T-cell (primary cell): ENCODE measurements around the gene MLXIPL. TPM values are rescaled to one million over a fixed set of nuclear protein-coding genes. Genes with fewer than 3 reads are reported as not detected.
"Not testable (repeated sequence)": the region's sequence is repeated elsewhere in the genome, so short reads cannot be mapped to it uniquely, and the experiment has no call there.

Experiments used
- ATAC-seq, 4 experiments: fragments of 200-7000 bp in 3 of 4; fragments of 150-1000 bp in 1 of 4; cut with Tn5 transposase; replicated peaks in 1 of 4; 1 replicate in 3 of 4; 2 replicates in 1 of 4; pipeline ENCODE4 v1.10.0; 2021; ENCODE audit warnings: moderate library complexity in 3 of 4, mild to moderate bottlenecking in 2 of 4, moderate number of reproducible peaks in 1 of 4
- CTCF ChIA-PET, 2 donors: fragments of 300-600 bp; sonication (Branson Sonifier 250); formaldehyde crosslinking; loops; one replicate each; lab custom pipeline; 2022; ENCODE audit warnings: antibody characterized with exemption in 2 of 2; lab: Charles Lee
- POLR2A ChIA-PET, 2 donors: fragments of 300-600 bp; sonication (Branson Sonifier 250); formaldehyde crosslinking; loops; one replicate each; lab custom pipeline; 2022; ENCODE audit warnings: antibody characterized with exemption in 2 of 2; lab: Charles Lee
- DNase-seq, 35 experiments: peaks; one replicate each; pipeline versions ENCODE4 v3.0.0 to v3.0.0-alpha.2; 2013 to 2023
- H3K27ac ChIP-seq: one replicate; pipeline ENCODE4 v1.5.1; 2013; ENCODE audit warnings: low read length
- H3K27me3 ChIP-seq, 2 experiments: replicated peaks in 1 of 2; 1 replicate in 1 of 2; 2 replicates in 1 of 2; pipeline versions ENCODE4 v1.6.1 to v1.7.0; 2013; ENCODE audit warnings: low read length in 1 of 2, mixed read lengths in 1 of 2; ENCODE audit not compliant: control insufficient read depth in 2 of 2, insufficient read depth in 2 of 2; ENCODE audit errors: extremely low read depth in 1 of 2
- H3K36me3 ChIP-seq, 2 donors: 1 replicate in 1 of 2; 2 replicates in 1 of 2; pipeline versions ENCODE4 v1.6.1 to v1.7.0; 2013; ENCODE audit warnings: low read length in 1 of 2; ENCODE audit not compliant: control insufficient read depth in 2 of 2, insufficient read depth in 1 of 2; ENCODE audit errors: extremely low read depth in 1 of 2
- H3K4me1 ChIP-seq, 2 experiments: 1 replicate in 1 of 2; 2 replicates in 1 of 2; pipeline versions ENCODE4 v1.6.1 to v1.7.0; 2013; ENCODE audit warnings: low read length in 2 of 2, mixed read lengths in 1 of 2; ENCODE audit not compliant: insufficient read depth in 2 of 2, control insufficient read depth in 1 of 2; ENCODE audit errors: extremely low read depth in 1 of 2
- H3K4me3 ChIP-seq, 2 donors: 1 replicate in 1 of 2; 2 replicates in 1 of 2; pipeline versions ENCODE4 v1.5.1 to v1.7.0; 2013; ENCODE audit warnings: mild to moderate bottlenecking in 2 of 2, low read length in 1 of 2, moderate library complexity in 1 of 2; ENCODE audit not compliant: control insufficient read depth in 1 of 2; ENCODE audit errors: extremely low read depth in 1 of 2
- H3K9me3 ChIP-seq: 2 replicates; pipeline ENCODE4 v1.7.0; 2013
- H3K27ac Mint-ChIP-seq, 2 donors: one replicate each; pipeline ENCODE4 v1.8.0; 2020 to 2021; ENCODE audit warnings: mild to moderate bottlenecking in 2 of 2, mixed read lengths in 2 of 2
- H3K27me3 Mint-ChIP-seq, 2 donors: one replicate each; pipeline ENCODE4 v1.8.0; 2021 to 2022; ENCODE audit warnings: mixed read lengths in 2 of 2
- H3K36me3 Mint-ChIP-seq: one replicate; pipeline ENCODE4 v1.8.0; 2021; ENCODE audit warnings: mixed read lengths
- H3K4me1 Mint-ChIP-seq, 3 donors: one replicate each; pipeline ENCODE4 v1.8.0; 2020 to 2022; ENCODE audit warnings: mixed read lengths in 3 of 3, mild to moderate bottlenecking in 1 of 3
- H3K4me3 Mint-ChIP-seq, 3 donors: one replicate each; pipeline ENCODE4 v1.8.0; 2020 to 2022; ENCODE audit warnings: mild to moderate bottlenecking in 3 of 3, mixed read lengths in 3 of 3, moderate library complexity in 3 of 3
- H3K9me3 Mint-ChIP-seq, 3 donors: one replicate each; pipeline ENCODE4 v1.8.0; 2020 to 2022; ENCODE audit warnings: mixed read lengths in 3 of 3
- WGBS: methylation state at CpG from one replicate; pipeline ENCODE4 v1.1.5; 2013; ENCODE audit warnings: missing lambda C conversion rate; ENCODE audit not compliant: insufficient coverage; 5-methylcytosine and 5-hydroxymethylcytosine counted together
- total RNA-seq, 35 experiments: library from RNA in 6 of 35; stranded (reverse) in 6 of 35; fragments of 120-200 nt in 1 of 35; gene quantifications; one replicate each; pipeline versions ENCODE4 v1.2.1 to v1.2.4 and lab custom pipeline; 2013 to 2026

The MLXIPL gene
- total RNA-seq, 5 donors from 2014 or later (not counting 1 experiment from before 2014, with no cell fraction given), result 0.30 to 0.95 (median 0.58) TPM; not detected in 2

DNA sequence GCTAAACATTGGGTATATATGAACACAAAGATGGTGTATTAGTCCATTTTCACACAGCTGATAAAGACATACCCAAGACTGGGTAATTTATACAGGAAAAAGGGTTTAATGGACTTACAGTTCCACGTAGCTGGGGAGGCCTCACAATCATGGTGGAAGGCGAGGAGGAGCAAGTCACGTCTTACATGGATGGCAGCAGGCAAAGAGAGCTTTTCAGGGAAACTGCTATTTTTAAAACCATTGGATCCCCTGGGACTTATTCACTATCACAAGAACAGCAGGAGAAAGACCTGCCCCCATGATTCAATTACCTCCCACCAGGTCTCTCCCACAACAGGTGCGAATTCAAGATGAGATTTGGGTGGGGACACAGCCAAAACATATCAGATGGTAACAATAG is 31.0 kb upstream of the MLXIPL start:
- H3K27ac Mint-ChIP-seq, H3K9me3 ChIP-seq, H3K9me3 Mint-ChIP-seq, H3K4me3 Mint-ChIP-seq, H3K4me3 ChIP-seq, H3K36me3 Mint-ChIP-seq, H3K27ac ChIP-seq, CTCF ChIA-PET, POLR2A ChIA-PET, H3K36me3 ChIP-seq, DNase-seq, H3K4me1 Mint-ChIP-seq, H3K4me1 ChIP-seq, ATAC-seq: not testable (repeated sequence)
- H3K27me3 Mint-ChIP-seq, result peaks cover 29 to 33% of the 10 kb centered on the region in 2 donors
- no CpG with 5 or more reads among the region's 4 CpGs for WGBS
- H3K27me3 ChIP-seq, result peaks cover 6 to 42% of the 10 kb centered on the region in 2 experiments

DNA sequence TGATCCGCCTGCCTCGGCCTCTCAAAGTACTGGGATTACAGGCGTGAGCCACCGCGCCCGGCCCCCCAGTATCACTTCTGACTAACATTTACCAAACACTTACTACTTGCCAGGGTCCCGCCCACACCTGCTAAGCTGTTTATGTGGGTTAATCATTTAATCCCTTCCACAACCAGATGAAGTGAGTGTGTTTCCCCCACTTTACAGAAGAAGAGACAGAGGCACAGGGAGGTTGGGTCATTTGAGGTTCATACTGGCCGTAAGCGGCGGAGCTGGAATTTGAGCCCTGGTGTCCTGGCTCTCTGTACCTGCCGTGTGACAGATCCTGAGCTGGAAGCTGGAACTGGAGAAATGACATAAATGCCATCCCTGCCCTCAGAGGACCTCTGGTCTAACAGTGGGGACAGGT is 28.2 kb upstream of the MLXIPL start:
- no peaks in the 10 kb centered on the region for H3K9me3 Mint-ChIP-seq
- CTCF ChIA-PET, result interaction anchor here (0.7 kb wide), 2 partner anchors 10 to 59 kb away, joined by 3 to 4 read pairs; no protein-coding TSS in a partner anchor
- POLR2A ChIA-PET, result interaction anchor here in 1 of 2 donors (0.6 kb wide), 1 partner anchor 61 kb away, joined by 3 read pairs; no protein-coding TSS in a partner anchor
- Histone ChIP-seq H3K27ac (no peak overlapping the region), H3K4me3 (no peak overlapping the region), H3K4me1 (peaks cover 0 to 6% of the 10 kb centered on the region in 2 experiments), H3K36me3 (no peaks in the 10 kb centered on the region), H3K9me3 (no peaks in the 10 kb centered on the region), H3K27me3 (peaks cover 12 to 65% of the 10 kb centered on the region in 2 experiments)
- no peak overlapping the region for H3K27ac Mint-ChIP-seq
- peaks cover 47% of the 10 kb centered on the region in 2 donors for H3K27me3 Mint-ChIP-seq
- DNase-seq (no peak), ATAC-seq (no peak)
- WGBS, result 77% methylated on average over 4 of the region's 11 CpGs
- no peaks in the 10 kb centered on the region for H3K36me3 Mint-ChIP-seq
- no peak overlapping the region for H3K4me3 Mint-ChIP-seq
- H3K4me1 Mint-ChIP-seq, result peaks cover 0 to 20% (median 9%) of the 10 kb centered on the region in 3 donors

DNA sequence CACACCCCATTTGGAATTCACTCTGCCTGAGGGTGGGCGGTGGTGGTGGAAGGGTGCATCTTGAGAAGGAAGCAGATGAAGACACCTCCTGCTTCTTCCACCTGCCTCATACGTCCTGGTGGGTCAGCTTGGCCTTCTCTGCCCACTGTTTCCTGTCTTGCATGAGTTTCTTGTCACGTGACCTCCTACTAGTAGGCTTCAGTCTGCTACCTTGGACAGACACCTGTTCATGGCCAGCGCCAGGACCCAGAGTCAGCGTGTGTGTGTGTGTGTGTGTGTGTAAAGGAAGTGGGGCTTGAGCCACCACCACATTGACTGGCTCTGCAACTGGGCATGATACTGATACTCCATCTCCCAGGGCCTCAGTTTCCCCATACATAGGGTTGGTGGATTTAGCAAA is 26.2 kb upstream of the MLXIPL start:
- Mint-ChIP-seq H3K27me3 (peaks cover 54 to 66% of the 10 kb centered on the region in 2 donors), H3K4me1 (peaks cover 0 to 20% (median 11%) of the 10 kb centered on the region in 3 donors), H3K9me3 (no peaks in the 10 kb centered on the region), H3K27ac (no peak overlapping the region), H3K36me3 (no peaks in the 10 kb centered on the region), H3K4me3 (no peak overlapping the region)
- DNase-seq (no peak), ATAC-seq (no peak)
- POLR2A ChIA-PET, result no interaction called here
- Histone ChIP-seq H3K9me3 (no peaks in the 10 kb centered on the region), H3K4me1 (peaks cover 0 to 6% of the 10 kb centered on the region in 2 experiments), H3K36me3 (no peaks in the 10 kb centered on the region), H3K4me3 (no peak overlapping the region), H3K27ac (no peak overlapping the region), H3K27me3 (peaks cover 16 to 84% of the 10 kb centered on the region in 2 experiments)
- CTCF ChIA-PET, result no interaction called here
- WGBS, result 29% methylated on average over 1 of the region's 5 CpGs

DNA sequence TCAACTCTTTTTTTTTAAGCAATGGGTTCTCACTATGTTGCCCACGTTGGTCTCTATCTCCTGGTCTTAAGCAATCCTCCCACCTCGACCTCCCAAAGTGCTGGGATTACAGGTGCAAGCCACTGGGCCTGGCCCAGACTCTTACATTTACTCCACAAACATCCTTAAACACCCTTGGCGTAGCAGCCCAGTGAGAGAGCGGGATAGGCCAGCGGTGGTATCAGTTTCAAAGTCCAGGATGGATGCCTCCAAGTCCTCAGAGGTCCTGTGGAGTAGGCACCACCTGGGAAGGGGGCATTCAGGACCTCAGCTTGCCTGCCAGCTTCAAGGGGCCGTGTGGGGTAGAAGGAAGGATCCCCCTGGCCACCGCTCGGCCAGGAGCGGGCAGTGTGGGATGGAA is 25.3 kb upstream of the MLXIPL start:
- Mint-ChIP-seq H3K9me3 (no peaks in the 10 kb centered on the region), H3K27me3 (peaks cover 50 to 64% of the 10 kb centered on the region in 2 donors), H3K36me3 (no peaks in the 10 kb centered on the region), H3K27ac (peak overlapping the region in 1 of 2 donors; percentile 13), H3K4me3 (peak overlapping the region in 1 of 3 donors; percentile 79), H3K4me1 (peaks cover 0 to 20% (median 11%) of the 10 kb centered on the region in 3 donors)
- no peak overlapping the region for H3K27ac ChIP-seq
- no peak for DNase-seq
- 44% methylated on average over 6 of the region's 9 CpGs for WGBS
- H3K36me3 ChIP-seq, result no peaks in the 10 kb centered on the region
- no peaks in the 10 kb centered on the region for H3K9me3 ChIP-seq
- ChIA-PET POLR2A (no interaction called here), CTCF (no interaction called here)
- ATAC-seq, result no peak
- H3K4me1 ChIP-seq, result peaks cover 0 to 6% of the 10 kb centered on the region in 2 experiments
- H3K4me3 ChIP-seq, result no peak overlapping the region
- peaks cover 16 to 92% of the 10 kb centered on the region in 2 experiments for H3K27me3 ChIP-seq

- Histone ChIP-seq H3K27ac (no peak overlapping the region), H3K27me3 (peaks cover 16 to 92% of the 10 kb centered on the region in 2 experiments), H3K9me3 (no peaks in the 10 kb centered on the region), H3K4me3 (no peak overlapping the region), H3K36me3 (no peaks in the 10 kb centered on the region), H3K4me1 (peaks cover 0 to 6% of the 10 kb centered on the region in 2 experiments)
- Mint-ChIP-seq H3K27me3 (peaks cover 53 to 63% of the 10 kb centered on the region in 2 donors), H3K27ac (no peak overlapping the region), H3K4me3 (peak overlapping the region in 2 of 3 donors; percentile 41 to 79), H3K4me1 (peaks cover 0 to 20% (median 11%) of the 10 kb centered on the region in 3 donors), H3K9me3 (no peaks in the 10 kb centered on the region), H3K36me3 (no peaks in the 10 kb centered on the region)
- ATAC-seq (no peak), DNase-seq (no peak)
- ChIA-PET POLR2A (no interaction called here), CTCF (no interaction called here)
- WGBS, result 50% methylated on average over 1 of the region's 1 CpG
These were observed 24.4 kb upstream of the MLXIPL start for GRCh38 chr7:73648593-73649332.

DNA sequence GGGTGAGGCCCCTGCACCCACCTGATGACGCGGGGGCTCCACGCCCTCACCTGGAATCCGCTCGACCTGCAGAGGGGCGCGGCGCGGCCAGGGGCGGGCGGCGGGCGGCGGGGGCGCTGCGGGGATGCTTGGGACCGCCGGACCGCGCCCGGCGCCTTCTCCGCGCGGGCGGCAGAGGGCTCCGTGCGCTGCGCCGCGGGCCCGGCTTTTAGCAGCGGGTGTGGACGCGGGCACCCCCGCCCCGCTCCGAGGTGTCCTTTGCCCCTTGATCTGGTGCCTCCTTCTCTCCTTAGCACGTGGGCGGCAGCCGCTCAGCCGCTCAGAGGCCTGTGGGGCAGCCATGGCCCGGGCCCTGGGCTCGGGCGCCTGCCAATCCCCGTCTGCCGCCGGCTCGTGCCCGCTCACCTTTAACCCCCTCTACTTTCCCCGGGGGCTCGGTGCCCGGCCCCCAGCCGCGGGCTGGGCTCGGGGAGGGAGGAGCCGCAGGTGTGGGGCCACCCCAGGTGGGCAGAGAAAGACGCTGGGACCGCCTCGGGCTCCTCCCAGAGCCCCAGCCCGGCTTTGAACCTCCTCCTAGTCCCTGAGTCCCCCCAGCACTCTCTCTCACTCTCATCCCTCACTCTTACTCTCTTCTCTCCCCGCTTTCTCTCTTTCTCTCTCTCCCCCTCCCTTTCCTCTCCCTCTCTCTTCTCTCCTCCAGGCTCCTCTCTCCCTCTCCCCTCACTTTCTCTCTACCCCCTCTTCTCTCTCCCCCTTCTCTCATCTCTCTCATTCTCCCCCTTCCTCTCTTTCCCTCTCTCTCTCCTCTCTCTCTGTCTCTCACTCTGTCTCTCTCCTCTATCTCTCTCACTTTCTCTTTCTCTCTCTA is 23.6 kb upstream of the MLXIPL start:
- ChIA-PET POLR2A (no interaction called here), CTCF (no interaction called here)
- H3K4me3 ChIP-seq, result peak overlapping the region; percentile 7 to 64
- no peaks in the 10 kb centered on the region for H3K9me3 ChIP-seq
- no peaks in the 10 kb centered on the region for H3K9me3 Mint-ChIP-seq
- H3K27me3 Mint-ChIP-seq, result peaks cover 50 to 62% of the 10 kb centered on the region in 2 donors
- peak in 15 of 35 experiments; percentile 11 to 59 (median 24) for DNase-seq
- H3K4me1 Mint-ChIP-seq, result peaks cover 0 to 20% (median 11%) of the 10 kb centered on the region in 3 donors
- 2% methylated on average over 52 of the region's 62 CpGs for WGBS
- H3K36me3 Mint-ChIP-seq, result no peaks in the 10 kb centered on the region
- H3K4me3 Mint-ChIP-seq, result peak overlapping the region; percentile 36 to 79 (median 41)
- peaks cover 16 to 88% of the 10 kb centered on the region in 2 experiments for H3K27me3 ChIP-seq
- no peak overlapping the region for H3K27ac Mint-ChIP-seq
- peak; percentile 79 to 90 (median 86) for ATAC-seq
- H3K4me1 ChIP-seq, result peaks cover 0 to 6% of the 10 kb centered on the region in 2 experiments
- no peak overlapping the region for H3K27ac ChIP-seq
- no peaks in the 10 kb centered on the region for H3K36me3 ChIP-seq
